ENCODE results near the gene STK39. TPM values are rescaled to one million over a fixed set of nuclear protein-coding genes. Genes with fewer than 3 reads are reported as not detected.

STK39 gene
- total RNA-seq, 2 donors from 2014 or later: 21.8 to 43.1 TPM

GRCh38 chr2:168015274-168015953 is 232.0 kb downstream of the STK39 start:
- no peak for DNase-seq (ENCODE audit: low spot score in 2 of 2)
- Mint-ChIP-seq H3K9me3 (no peaks in the 10 kb centered on the region), H3K27ac (no peak overlapping the region), H3K36me3 (peaks cover 0 to under 1% of the 10 kb centered on the region in 2 donors)
- no peak for ATAC-seq

GRCh38 chr2:168009900-168010299 is 237.5 kb downstream of the STK39 start:
- Mint-ChIP-seq H3K9me3 (peaks cover 0 to 6% of the 10 kb centered on the region in 2 donors), H3K36me3 (peaks cover 17 to 23% of the 10 kb centered on the region in 2 donors), H3K27ac (no peak overlapping the region)
- ATAC-seq: no peak
- DNase-seq (ENCODE audit: low spot score in 2 of 2): no peak

DNA sequence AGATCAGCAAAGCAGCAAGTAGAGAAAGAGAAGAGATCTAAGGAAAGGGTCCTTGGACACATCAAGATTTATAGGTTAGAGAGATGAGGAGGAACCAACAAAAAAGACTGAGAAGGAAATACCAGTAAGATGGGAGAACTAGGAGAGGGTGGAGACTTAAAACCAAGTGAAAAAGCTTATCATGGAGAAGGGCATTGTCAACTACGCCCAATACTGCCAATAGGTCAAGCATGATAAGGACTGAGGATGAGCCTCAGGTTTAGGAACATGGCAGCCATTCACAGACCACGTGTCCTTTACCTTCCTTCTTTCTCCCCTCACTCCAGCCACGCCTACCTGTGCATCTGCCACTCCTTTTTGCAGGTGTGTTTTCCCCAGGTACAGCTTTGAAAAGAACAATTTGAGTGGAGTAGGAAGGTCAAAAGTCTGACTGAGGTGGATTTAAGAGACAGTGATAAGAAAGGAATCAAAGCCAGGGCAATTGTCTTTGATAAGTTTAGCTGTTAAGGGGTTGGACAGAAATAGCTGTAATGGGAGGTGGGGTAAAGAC is 238.7 kb downstream of the STK39 start:
- DNase-seq (ENCODE audit: low spot score in 2 of 2) (no peak), ATAC-seq (no peak)
- Mint-ChIP-seq H3K27ac (no peak overlapping the region), H3K9me3 (peaks cover 0 to 6% of the 10 kb centered on the region in 2 donors), H3K36me3 (peaks cover 17 to 27% of the 10 kb centered on the region in 2 donors)

DNA sequence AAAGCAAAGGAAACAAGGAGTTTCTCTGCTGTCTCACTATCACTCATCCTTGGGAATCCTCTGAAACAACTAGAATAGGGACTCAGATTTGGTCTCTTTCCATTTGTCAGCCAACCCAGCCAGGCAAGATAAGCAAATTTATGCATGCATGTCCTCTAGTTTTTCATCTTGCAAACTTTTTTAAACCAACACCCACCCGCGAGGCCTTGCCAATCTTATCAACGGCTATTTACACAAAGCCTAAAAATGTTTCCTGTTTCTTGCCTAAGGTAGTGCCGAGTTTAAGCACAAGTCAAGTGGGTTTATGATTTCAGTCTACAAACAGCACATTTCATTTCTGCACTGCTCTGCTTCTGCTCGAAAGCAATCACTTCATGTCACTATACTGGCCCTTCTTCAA is 240.9 kb downstream of the STK39 start:
- no peak for ATAC-seq
- Mint-ChIP-seq H3K36me3 (peaks cover 17 to 27% of the 10 kb centered on the region in 2 donors), H3K9me3 (peaks cover 0 to 6% of the 10 kb centered on the region in 2 donors), H3K27ac (no peak overlapping the region)
- DNase-seq (ENCODE audit: low spot score in 2 of 2): no peak

- Mint-ChIP-seq H3K27ac (no peak overlapping the region), H3K9me3 (peaks cover 0 to 6% of the 10 kb centered on the region in 2 donors), H3K36me3 (peaks cover 17 to 27% of the 10 kb centered on the region in 2 donors)
- DNase-seq (ENCODE audit: low spot score in 2 of 2): no peak
- ATAC-seq: no peak
Observed at GRCh38 chr2:168005586-168005985, 241.8 kb downstream of the STK39 start.

DNA sequence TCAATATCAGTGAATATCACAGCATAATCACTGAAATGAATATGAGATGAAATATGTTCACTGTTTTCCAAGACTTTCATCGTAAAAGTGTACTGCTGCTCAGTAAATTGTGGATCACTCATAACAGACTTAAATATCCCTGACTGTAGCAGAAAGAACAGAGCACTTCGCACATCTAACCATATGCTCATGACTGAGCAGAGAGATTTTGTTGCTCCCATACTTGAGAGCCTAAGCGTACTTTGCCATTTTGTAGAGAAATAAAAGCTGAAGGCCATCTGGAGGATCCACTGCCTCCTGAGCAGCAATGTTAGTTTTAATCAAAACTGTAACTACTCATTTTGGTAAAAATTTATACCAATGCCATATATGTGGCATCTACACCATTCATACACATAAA is 243.5 kb downstream of the STK39 start:
- Mint-ChIP-seq H3K27ac (no peak overlapping the region), H3K9me3 (peaks cover 0 to 6% of the 10 kb centered on the region in 2 donors), H3K36me3 (peaks cover 15 to 22% of the 10 kb centered on the region in 2 donors)
- no peak for DNase-seq (ENCODE audit: low spot score in 2 of 2)
- no peak for ATAC-seq

- Mint-ChIP-seq H3K36me3 (peaks cover 10 to 11% of the 10 kb centered on the region in 2 donors), H3K27ac (peak overlapping the region; percentile 66 to 91), H3K9me3 (no peaks in the 10 kb centered on the region)
- ATAC-seq: peak; percentile 82 to 89
- no peak for DNase-seq (ENCODE audit: low spot score in 2 of 2)
Observed at GRCh38 chr2:168002021-168002553, 245.3 kb downstream of the STK39 start.

GRCh38 chr2:167992278-167992677 is 255.1 kb downstream of the STK39 start:
- no peaks in the 10 kb centered on the region for H3K9me3 Mint-ChIP-seq
- H3K27ac Mint-ChIP-seq: no peak overlapping the region
- DNase-seq (ENCODE audit: low spot score in 2 of 2) (no peak), ATAC-seq (no peak)
- H3K36me3 Mint-ChIP-seq: peaks cover 0 to 5% of the 10 kb centered on the region in 2 donors

DNA sequence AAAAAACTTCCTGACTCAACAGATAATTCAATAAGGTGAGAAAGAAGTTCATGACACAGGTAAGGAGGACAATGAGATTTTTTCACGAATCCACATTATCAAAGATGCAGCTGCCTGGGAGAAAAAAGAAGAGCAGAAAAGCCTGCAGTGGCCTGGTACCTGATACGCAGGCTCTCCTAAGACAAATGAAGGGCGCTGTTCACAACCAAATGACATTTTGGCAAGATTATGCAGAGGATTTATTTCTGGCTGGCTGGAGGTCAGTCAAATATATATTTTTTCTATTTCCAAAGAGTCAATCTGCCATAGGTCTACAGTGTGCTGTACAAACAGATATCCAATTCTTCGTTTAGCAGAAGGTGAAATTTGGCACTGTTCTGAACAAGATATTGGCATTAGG is 257.3 kb downstream of the STK39 start:
- Mint-ChIP-seq H3K9me3 (no peaks in the 10 kb centered on the region), H3K27ac (no peak overlapping the region), H3K36me3 (no peaks in the 10 kb centered on the region)
- DNase-seq (ENCODE audit: low spot score in 2 of 2) (no peak), ATAC-seq (no peak)

- H3K9me3 Mint-ChIP-seq: no peaks in the 10 kb centered on the region
- peaks cover 4 to 10% of the 10 kb centered on the region in 2 donors for H3K36me3 Mint-ChIP-seq
- H3K27ac Mint-ChIP-seq: no peak overlapping the region
- DNase-seq (ENCODE audit: low spot score in 2 of 2) (no peak), ATAC-seq (no peak)
Observed at GRCh38 chr2:167988296-167988695, 259.1 kb downstream of the STK39 start.

DNA sequence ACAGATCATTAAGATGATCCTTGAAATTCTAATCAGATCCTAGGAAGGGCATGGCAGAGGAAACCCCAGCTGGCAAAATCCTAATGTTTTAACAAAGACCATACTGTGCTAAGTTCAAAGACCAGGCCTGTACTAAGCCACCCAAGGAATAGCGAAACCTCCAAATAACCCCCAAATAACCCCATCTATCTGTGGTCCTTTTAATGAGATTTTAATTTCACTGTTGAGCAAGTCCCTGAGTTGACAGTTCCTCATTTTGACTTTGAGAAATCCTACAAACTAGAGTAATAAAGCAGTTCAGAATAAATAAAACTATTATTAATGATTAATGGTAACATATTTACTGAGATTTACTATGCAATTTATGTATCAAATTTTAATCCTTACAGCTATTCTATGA is 259.8 kb downstream of the STK39 start:
- ATAC-seq (no peak), DNase-seq (ENCODE audit: low spot score in 2 of 2) (no peak)
- Mint-ChIP-seq H3K27ac (no peak overlapping the region), H3K36me3 (peaks cover 10 to 17% of the 10 kb centered on the region in 2 donors), H3K9me3 (no peaks in the 10 kb centered on the region)

DNA sequence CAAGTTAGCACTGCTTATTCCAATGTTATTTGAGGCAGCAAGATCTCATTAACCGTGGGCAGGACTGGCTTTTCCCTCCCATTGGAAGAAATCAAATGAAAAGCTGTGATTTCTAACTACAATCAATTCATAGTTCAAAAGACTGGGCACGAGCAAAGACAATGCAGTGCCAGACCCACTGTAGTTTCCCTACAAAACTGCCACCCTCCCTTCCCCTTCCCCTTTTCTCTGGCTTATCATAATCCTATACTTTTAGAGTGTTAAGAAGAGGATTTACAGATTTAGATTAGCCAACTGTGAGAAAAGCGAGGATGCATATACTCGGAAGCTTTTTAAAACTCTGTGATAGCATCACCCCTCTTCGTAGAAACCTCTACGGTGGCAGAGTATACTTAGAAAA is 260.4 kb downstream of the STK39 start:
- H3K9me3 Mint-ChIP-seq: no peaks in the 10 kb centered on the region
- ATAC-seq: no peak
- H3K27ac Mint-ChIP-seq: no peak overlapping the region
- peaks cover 10 to 18% of the 10 kb centered on the region in 2 donors for H3K36me3 Mint-ChIP-seq
- no peak for DNase-seq (ENCODE audit: low spot score in 2 of 2)

DNA sequence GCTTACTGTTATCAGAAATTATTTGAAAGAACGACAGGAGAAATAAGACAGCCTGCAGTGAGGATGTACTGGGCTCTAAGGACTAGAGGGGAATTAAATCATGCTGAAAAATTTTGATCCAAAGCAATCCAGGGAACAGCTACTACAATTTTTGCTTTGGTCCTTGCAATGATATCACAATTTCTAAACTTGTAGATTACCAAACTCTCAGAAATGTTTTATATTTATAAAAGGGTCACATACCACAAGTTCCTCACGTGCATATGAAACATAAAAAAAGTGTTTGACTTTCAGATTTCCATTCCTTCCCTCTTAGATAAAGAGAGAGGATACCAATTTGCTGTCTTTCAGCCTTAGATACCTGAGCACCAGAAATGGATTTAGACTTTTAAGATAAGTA is 261.2 kb downstream of the STK39 start:
- peaks cover 11 to 26% of the 10 kb centered on the region in 2 donors for H3K36me3 Mint-ChIP-seq
- no peaks in the 10 kb centered on the region for H3K9me3 Mint-ChIP-seq
- ATAC-seq (no peak), DNase-seq (ENCODE audit: low spot score in 2 of 2) (no peak)
- no peak overlapping the region for H3K27ac Mint-ChIP-seq

DNA sequence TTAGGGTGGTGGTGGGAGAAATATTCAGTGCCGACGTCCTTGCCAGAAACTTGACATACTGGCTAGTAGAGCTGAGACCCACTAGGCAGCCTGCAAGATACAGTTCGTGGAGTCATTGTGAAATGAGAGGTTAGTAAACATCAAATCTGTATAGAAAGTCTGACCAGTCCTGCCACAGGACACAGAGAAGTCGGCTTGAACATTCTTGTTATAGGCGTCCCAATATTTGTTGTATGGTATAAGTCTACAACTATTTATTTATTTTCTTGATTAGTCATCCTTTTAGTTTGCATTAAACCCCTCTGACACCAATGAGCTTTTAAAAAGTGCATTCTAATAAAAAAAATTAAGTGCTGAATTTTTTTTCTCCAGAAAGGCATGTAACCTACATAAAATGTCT is 265.4 kb downstream of the STK39 start:
- Mint-ChIP-seq H3K9me3 (no peaks in the 10 kb centered on the region), H3K27ac (no peak overlapping the region), H3K36me3 (peaks cover 41 to 56% of the 10 kb centered on the region in 2 donors)
- no peak for ATAC-seq
- DNase-seq (ENCODE audit: low spot score in 2 of 2): no peak

GRCh38 chr2:167980439-167980838 is 267.0 kb downstream of the STK39 start:
- no peak overlapping the region for H3K27ac Mint-ChIP-seq
- H3K9me3 Mint-ChIP-seq: peaks cover 0 to 6% of the 10 kb centered on the region in 2 donors
- peaks cover 47 to 63% of the 10 kb centered on the region in 2 donors for H3K36me3 Mint-ChIP-seq
- DNase-seq (ENCODE audit: low spot score in 2 of 2) (no peak), ATAC-seq (no peak)

DNA sequence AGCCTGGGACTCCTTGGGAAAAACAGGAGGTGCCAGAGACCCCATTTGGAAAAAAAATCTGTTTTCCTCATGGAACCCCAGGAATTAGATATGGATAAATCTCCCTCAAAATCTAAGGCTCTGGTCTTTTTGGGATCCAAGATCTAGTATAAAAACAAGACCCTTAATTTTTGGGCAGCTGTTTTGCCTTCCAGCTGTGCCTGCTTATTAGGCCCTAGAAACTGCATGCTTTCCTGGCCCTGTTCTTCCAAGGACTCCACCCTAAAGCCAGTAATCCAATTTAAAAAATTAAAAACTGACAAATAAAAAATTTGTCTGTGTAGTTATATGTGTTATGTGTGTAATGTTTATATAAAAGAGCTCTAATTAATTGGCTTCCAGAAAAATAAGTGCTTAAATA is 274.6 kb downstream of the STK39 start:
- ATAC-seq: no peak

DNA sequence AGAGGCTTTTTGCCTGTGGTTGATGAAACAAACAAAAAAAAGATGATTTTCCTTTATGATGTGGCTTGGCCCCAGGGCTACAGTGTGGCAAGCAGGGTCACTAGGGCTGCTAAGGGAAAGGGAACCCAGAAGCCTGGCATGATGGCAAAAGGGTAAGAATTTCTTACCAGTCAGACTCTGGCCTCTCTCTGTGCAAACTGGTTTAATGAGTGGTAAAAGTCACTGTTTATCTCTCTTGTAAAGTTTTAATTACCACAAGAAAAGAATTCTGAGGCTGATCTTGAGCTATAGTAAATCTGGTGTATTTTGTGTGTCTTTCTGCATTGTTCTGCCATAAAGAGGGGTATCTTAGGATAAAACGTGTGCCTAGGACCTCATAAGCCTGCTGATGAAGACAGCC is 275.4 kb downstream of the STK39 start:
- no peak overlapping the region for H3K27ac Mint-ChIP-seq
- ATAC-seq: no peak

More for the DNA sequence above, 274.6 kb downstream of the STK39 start:
- H3K27ac Mint-ChIP-seq: no peak overlapping the region
- peaks cover 0 to 17% of the 10 kb centered on the region in 2 donors for H3K9me3 Mint-ChIP-seq
- no peak for DNase-seq (ENCODE audit: low spot score in 2 of 2)
- peaks cover 23 to 45% of the 10 kb centered on the region in 2 donors for H3K36me3 Mint-ChIP-seq

More for the DNA sequence above, 275.4 kb downstream of the STK39 start:
- Mint-ChIP-seq H3K9me3 (peaks cover 0 to 17% of the 10 kb centered on the region in 2 donors), H3K36me3 (peaks cover 16 to 39% of the 10 kb centered on the region in 2 donors)
- DNase-seq (ENCODE audit: low spot score in 2 of 2): no peak
